HG03175 (cell line): ENCODE data around the gene PHF8.

ENCODE experiments used
- ATAC-seq: cut with Tn5 transposase; IDR thresholded peaks from one replicate; pipeline ENCODE4 v1.9.1; 2021; ENCODE audit warnings: mild to moderate bottlenecking, moderate library complexity; ENCODE audit not compliant: unreplicated experiment

The PHF8 gene

GRCh38 chrX:54044126-54044876 lies at the start of gene PHF8:
PHF8 (minus strand) TSS chrX:54044473; CDS start chrX:54042728, 1,745 bp downstream.
- ATAC-seq = peak; percentile 86

GRCh38 chrX:54093571-54093970 lies 49.3 kb upstream of the PHF8 start:
- no peak for ATAC-seq

GRCh38 chrX:54093159-54093558 lies 48.9 kb upstream of the PHF8 start:
- no peak for ATAC-seq

- no peak for ATAC-seq
Measured at GRCh38 chrX:54090880-54091279, 46.6 kb upstream of the PHF8 start.

GRCh38 chrX:54089191-54089590 lies 44.9 kb upstream of the PHF8 start:
- ATAC-seq = no peak

- no peak for ATAC-seq
Measured at GRCh38 chrX:54087661-54088060, 43.4 kb upstream of the PHF8 start.

GRCh38 chrX:54085666-54086065 lies 41.4 kb upstream of the PHF8 start:
- no peak for ATAC-seq

GRCh38 chrX:54076903-54077302 lies 32.6 kb upstream of the PHF8 start:
- no peak for ATAC-seq

GRCh38 chrX:54074826-54075225 lies 30.6 kb upstream of the PHF8 start:
- ATAC-seq = no peak

- ATAC-seq = no peak
Measured at GRCh38 chrX:54067766-54068165, 23.5 kb upstream of the PHF8 start.

- no peak for ATAC-seq
Measured at GRCh38 chrX:54066841-54067240, 22.6 kb upstream of the PHF8 start.

- no peak for ATAC-seq
Measured at GRCh38 chrX:54064564-54064963, 20.3 kb upstream of the PHF8 start.

GRCh38 chrX:54063361-54063760 lies 19.1 kb upstream of the PHF8 start:
- no peak for ATAC-seq

- ATAC-seq = no peak
Measured at GRCh38 chrX:54049801-54050200, 5.5 kb upstream of the PHF8 start.

- no peak for ATAC-seq
Measured at GRCh38 chrX:54048412-54048811, 4.1 kb upstream of the PHF8 start.

GRCh38 chrX:54045563-54046228 lies 1.4 kb upstream of the PHF8 start:
- no peak for ATAC-seq

- peak; percentile 8 for ATAC-seq
Measured at GRCh38 chrX:54044877-54045338, 635 bp upstream of the PHF8 start.

- peak; percentile 8 for ATAC-seq
Measured at GRCh38 chrX:54043541-54044125, 640 bp downstream of the PHF8 start.

GRCh38 chrX:54043056-54043455 lies 1.2 kb downstream of the PHF8 start:
- ATAC-seq = no peak

GRCh38 chrX:54042609-54043021 lies 1.7 kb downstream of the PHF8 start:
- ATAC-seq = no peak

- no peak for ATAC-seq
Measured at GRCh38 chrX:54030329-54030728, 13.9 kb downstream of the PHF8 start.

- no peak for ATAC-seq
Measured at GRCh38 chrX:54029529-54030143, 14.6 kb downstream of the PHF8 start.
